Lower leg skin (tissue), 3 donors: Measurements from ENCODE around the gene ARMH3.

Experiments
- POLR2A ChIP-seq, 2 donors: fragments of 450-650 bp; IDR thresholded peaks; one replicate each; pipeline ENCODE4 v1.6.1; 2016 to 2017; ENCODE audit warnings: antibody characterized with exemption in 2 of 2, mild to moderate bottlenecking in 1 of 2, moderate library complexity in 1 of 2
- TF ChIP-seq, protein P1 (sequence below), 3 donors: fragments of 450-650 bp; IDR thresholded peaks; one replicate each; pipeline ENCODE4 v1.5.1; 2016; ENCODE audit warnings: antibody characterized with exemption in 3 of 3, mild to moderate bottlenecking in 3 of 3, moderate library complexity in 2 of 3

DNA sequence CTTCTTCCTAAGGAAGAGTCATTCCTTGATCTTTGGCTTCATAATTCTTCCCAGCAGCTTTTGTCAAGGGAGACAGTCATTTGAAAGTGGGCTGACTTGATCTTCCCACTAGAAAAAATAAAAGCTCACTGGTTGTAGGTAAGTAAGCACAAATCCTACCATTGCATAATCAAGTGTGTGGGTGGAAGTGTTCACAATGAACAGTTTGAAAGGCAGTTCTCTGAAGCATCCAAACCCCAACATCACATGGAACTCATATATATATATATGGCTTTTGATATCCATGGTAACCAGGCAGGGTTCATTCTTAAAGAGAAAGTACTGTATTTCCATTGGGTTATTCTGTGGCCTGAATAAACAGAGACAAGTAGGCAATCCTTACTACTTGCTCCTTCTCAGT, 51.6 kb downstream of the ARMH3 start:
- TF ChIP-seq, protein P1, sequence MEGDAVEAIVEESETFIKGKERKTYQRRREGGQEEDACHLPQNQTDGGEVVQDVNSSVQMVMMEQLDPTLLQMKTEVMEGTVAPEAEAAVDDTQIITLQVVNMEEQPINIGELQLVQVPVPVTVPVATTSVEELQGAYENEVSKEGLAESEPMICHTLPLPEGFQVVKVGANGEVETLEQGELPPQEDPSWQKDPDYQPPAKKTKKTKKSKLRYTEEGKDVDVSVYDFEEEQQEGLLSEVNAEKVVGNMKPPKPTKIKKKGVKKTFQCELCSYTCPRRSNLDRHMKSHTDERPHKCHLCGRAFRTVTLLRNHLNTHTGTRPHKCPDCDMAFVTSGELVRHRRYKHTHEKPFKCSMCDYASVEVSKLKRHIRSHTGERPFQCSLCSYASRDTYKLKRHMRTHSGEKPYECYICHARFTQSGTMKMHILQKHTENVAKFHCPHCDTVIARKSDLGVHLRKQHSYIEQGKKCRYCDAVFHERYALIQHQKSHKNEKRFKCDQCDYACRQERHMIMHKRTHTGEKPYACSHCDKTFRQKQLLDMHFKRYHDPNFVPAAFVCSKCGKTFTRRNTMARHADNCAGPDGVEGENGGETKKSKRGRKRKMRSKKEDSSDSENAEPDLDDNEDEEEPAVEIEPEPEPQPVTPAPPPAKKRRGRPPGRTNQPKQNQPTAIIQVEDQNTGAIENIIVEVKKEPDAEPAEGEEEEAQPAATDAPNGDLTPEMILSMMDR (IDR thresholded peaks at IDR 0.05) = no peak
- TF ChIP-seq POLR2A (IDR thresholded peaks at IDR 0.05) = no peak
